Uterus (tissue), 4 donors: Measurements from ENCODE around the gene ABLIM2. TPM values are rescaled to one million over a fixed set of nuclear protein-coding genes. Genes with fewer than 3 reads are reported as not detected.

ENCODE experiments used
- DNase-seq, 2 donors: peaks; one replicate each; pipeline ENCODE4 v3.0.0-alpha.2; 2019 to 2020
- H3K27ac ChIP-seq, 2 donors: fragments of 200-600 bp; sonication (generic); 1 replicate in 1 of 2; 2 replicates in 1 of 2; pipeline ENCODE4 v1.5.1; 2016 to 2018
- H3K27me3 ChIP-seq, 2 donors: fragments of 200-600 bp; sonication (generic); one replicate each; pipeline ENCODE4 v1.5.1; 2018 to 2019; ENCODE audit warnings: control low read depth in 1 of 2
- H3K36me3 ChIP-seq, 2 donors: fragments of 200-600 bp; sonication (generic); one replicate each; pipeline ENCODE4 v1.5.1; 2019; ENCODE audit warnings: control low read depth in 1 of 2
- H3K4me1 ChIP-seq, 2 donors: fragments of 200-600 bp; sonication (generic); one replicate each; pipeline ENCODE4 v1.5.1; 2018 to 2019; ENCODE audit warnings: control low read depth in 1 of 2
- H3K4me3 ChIP-seq, 2 donors: fragments of 200-600 bp; sonication (generic); 1 replicate in 1 of 2; 2 replicates in 1 of 2; pipeline ENCODE4 v1.5.1; 2018 to 2019; ENCODE audit warnings: mild to moderate bottlenecking in 1 of 2
- H3K9me3 ChIP-seq, 2 donors: fragments of 200-600 bp; sonication (generic); one replicate each; pipeline ENCODE4 v1.5.1; 2019; ENCODE audit warnings: control low read depth in 1 of 2
- POLR2A ChIP-seq, 2 donors: fragments of 450-650 bp; IDR thresholded peaks; one replicate each; pipeline ENCODE4 v1.6.1; 2016; ENCODE audit warnings: antibody characterized with exemption in 2 of 2, mild to moderate bottlenecking in 1 of 2, moderate library complexity in 1 of 2
- intact Hi-C: fragments of 100-400 bp; cut with DNase I; formaldehyde crosslinking; loops from one replicate; pipeline ENCODE4 v1.15.1; 2023; ENCODE audit warnings: low total_unique reads
- total RNA-seq, 4 donors: library from RNA; depleted of rRNA in 3 of 4; stranded (reverse); fragments of >200 nt in 3 of 4; gene quantifications; one replicate each; pipeline versions ENCODE4 v1.1.0 to v1.2.4, GENCODE V29; 2014 to 2023
- TF ChIP-seq, protein P1 (sequence below), 4 experiments: fragments of 200-600 bp in 2 of 4; fragments of 450-650 bp in 2 of 4; sonication (generic) in 2 of 4; IDR thresholded peaks; one replicate each; pipeline ENCODE4 v1.5.1; 2016 to 2019; ENCODE audit warnings: antibody characterized with exemption in 4 of 4, mild to moderate bottlenecking in 2 of 4, moderate library complexity in 1 of 4
- donor health status: DM: yes; HTN: yes; CAD: no.

Gene ABLIM2
- total RNA-seq, 4 donors from 2014 or later, result 0.77 to 6.0 (median 1.5) TPM

GRCh38 chr4:8012517-8012916 lies 146.1 kb downstream of the ABLIM2 start:
- TF ChIP-seq POLR2A (IDR thresholded peaks at IDR 0.05), result no peak
- TF ChIP-seq, protein P1, sequence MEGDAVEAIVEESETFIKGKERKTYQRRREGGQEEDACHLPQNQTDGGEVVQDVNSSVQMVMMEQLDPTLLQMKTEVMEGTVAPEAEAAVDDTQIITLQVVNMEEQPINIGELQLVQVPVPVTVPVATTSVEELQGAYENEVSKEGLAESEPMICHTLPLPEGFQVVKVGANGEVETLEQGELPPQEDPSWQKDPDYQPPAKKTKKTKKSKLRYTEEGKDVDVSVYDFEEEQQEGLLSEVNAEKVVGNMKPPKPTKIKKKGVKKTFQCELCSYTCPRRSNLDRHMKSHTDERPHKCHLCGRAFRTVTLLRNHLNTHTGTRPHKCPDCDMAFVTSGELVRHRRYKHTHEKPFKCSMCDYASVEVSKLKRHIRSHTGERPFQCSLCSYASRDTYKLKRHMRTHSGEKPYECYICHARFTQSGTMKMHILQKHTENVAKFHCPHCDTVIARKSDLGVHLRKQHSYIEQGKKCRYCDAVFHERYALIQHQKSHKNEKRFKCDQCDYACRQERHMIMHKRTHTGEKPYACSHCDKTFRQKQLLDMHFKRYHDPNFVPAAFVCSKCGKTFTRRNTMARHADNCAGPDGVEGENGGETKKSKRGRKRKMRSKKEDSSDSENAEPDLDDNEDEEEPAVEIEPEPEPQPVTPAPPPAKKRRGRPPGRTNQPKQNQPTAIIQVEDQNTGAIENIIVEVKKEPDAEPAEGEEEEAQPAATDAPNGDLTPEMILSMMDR (IDR thresholded peaks at IDR 0.05), result no peak
- no peaks in the 10 kb centered on the region for H3K9me3 ChIP-seq
- H3K4me1 ChIP-seq, result no peaks in the 10 kb centered on the region
- H3K36me3 ChIP-seq, result no peaks in the 10 kb centered on the region
- no peaks in the 10 kb centered on the region for H3K27me3 ChIP-seq
- no peak for DNase-seq
- intact Hi-C loops, result loop anchor here (10.0 kb wide), 1 partner anchor 372 kb away; no protein-coding TSS in a partner anchor
- H3K4me3 ChIP-seq, result no peak overlapping the region
- H3K27ac ChIP-seq, result no peak overlapping the region

DNA sequence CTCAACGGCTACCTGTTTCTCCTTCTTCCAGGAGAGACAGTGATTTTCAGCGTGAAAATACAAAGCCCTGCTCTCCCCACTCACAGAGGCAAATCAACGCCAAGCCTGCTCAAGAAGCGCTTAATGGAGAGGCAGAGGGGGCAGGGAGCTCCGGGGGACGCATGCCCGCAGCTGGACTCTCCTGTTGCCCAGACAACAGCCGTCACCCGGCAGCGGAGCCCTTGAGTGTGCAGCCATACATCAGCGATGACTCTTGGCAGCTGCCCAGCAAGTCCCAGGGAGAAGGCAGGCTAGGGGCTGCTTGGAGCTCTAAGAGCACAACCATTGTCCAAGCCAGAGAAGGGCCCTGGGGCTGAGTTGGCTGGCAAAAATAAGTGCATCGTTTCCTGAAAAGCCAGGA lies 148.0 kb downstream of the ABLIM2 start:
- DNase-seq, result no peak
- no peak for TF ChIP-seq POLR2A (IDR thresholded peaks at IDR 0.05)
- TF ChIP-seq, protein P1 (IDR thresholded peaks at IDR 0.05), result no peak
- Histone ChIP-seq H3K27me3 (no peaks in the 10 kb centered on the region), H3K27ac (no peak overlapping the region), H3K9me3 (no peaks in the 10 kb centered on the region), H3K4me3 (no peak overlapping the region), H3K36me3 (no peaks in the 10 kb centered on the region), H3K4me1 (no peaks in the 10 kb centered on the region)
- intact Hi-C loops, result loop anchor here (10.0 kb wide), 1 partner anchor 374 kb away; no protein-coding TSS in a partner anchor

DNA sequence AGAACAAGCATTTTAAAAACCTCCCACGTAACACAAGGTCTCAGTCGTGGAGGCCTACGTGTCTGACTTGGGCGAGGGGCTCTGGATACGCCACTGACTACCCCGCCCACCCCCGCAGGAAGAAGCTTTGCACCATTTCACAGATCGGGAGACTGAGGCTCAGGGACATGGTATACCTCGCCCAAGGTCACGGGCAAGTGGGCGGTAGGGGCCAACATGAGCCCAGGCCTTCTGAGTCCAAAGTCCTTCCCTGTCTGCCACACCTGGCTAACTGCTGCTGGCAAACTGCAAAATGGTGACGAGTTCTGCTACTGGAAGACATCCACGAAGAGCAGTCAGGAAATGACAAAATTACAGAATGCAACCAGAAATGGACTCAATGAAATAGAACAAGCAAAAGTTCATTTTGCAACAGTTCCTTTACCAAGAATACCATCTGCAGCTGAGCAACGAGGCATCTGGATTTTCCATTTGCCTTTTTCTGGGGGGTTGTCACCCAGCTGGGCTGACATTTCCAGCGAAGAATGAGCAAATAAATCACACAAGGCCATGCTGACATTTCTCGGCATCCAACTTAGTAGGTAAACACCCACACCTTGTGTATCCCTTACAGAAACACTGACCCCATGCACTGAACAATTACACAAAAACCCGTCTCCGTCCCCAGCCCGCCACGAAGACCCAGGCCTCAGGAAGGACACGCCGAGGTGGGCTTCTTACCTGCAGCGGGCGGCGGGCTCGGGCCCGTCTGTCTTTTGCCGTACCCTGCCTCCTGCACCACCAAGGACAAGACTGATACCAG lies 148.7 kb downstream of the ABLIM2 start:
- no peak for TF ChIP-seq POLR2A (IDR thresholded peaks at IDR 0.05)
- TF ChIP-seq, protein P1 (IDR thresholded peaks at IDR 0.05), result no peak
- Histone ChIP-seq H3K9me3 (no peaks in the 10 kb centered on the region), H3K27ac (no peak overlapping the region), H3K27me3 (no peaks in the 10 kb centered on the region), H3K4me1 (no peaks in the 10 kb centered on the region), H3K4me3 (no peak overlapping the region), H3K36me3 (no peaks in the 10 kb centered on the region)
- no peak for DNase-seq
- intact Hi-C loops, result loop anchor here (10.0 kb wide), 1 partner anchor 375 kb away; no protein-coding TSS in a partner anchor

DNA sequence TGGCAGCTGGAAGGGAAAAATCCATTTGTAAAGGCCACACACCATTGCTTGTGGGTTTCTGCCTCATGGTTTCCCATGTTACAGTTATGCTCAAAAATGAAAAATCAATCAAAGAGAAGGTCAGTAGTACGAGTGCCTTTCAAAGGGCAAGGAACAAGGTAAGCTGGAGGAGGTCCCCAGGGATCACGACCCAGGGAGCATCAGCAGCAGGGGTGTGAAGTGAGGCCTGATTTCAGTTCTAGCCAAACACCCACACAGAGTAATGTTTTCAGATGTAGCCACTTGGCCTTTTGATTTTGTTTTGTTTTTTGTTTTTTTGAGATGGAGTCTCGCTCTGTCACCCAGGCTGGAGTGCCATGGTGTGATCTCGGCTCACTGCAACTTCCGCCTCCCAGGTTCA lies 149.5 kb downstream of the ABLIM2 start:
- TF ChIP-seq POLR2A (IDR thresholded peaks at IDR 0.05), result no peak
- TF ChIP-seq, protein P1 (IDR thresholded peaks at IDR 0.05), result no peak
- no peaks in the 10 kb centered on the region for H3K4me1 ChIP-seq
- H3K36me3 ChIP-seq, result no peaks in the 10 kb centered on the region
- intact Hi-C loops, result no loop called here
- H3K27ac ChIP-seq, result no peak overlapping the region
- no peaks in the 10 kb centered on the region for H3K9me3 ChIP-seq
- no peaks in the 10 kb centered on the region for H3K27me3 ChIP-seq
- H3K4me3 ChIP-seq, result no peak overlapping the region
- no peak for DNase-seq

- no peaks in the 10 kb centered on the region for H3K4me1 ChIP-seq
- DNase-seq, result no peak
- H3K9me3 ChIP-seq, result no peaks in the 10 kb centered on the region
- H3K27me3 ChIP-seq, result no peaks in the 10 kb centered on the region
- H3K27ac ChIP-seq, result no peak overlapping the region
- H3K4me3 ChIP-seq, result no peak overlapping the region
- no peak for TF ChIP-seq POLR2A (IDR thresholded peaks at IDR 0.05)
- TF ChIP-seq, protein P1 (IDR thresholded peaks at IDR 0.05), result no peak
- no peaks in the 10 kb centered on the region for H3K36me3 ChIP-seq
- intact Hi-C loops, result no loop called here
Measured at GRCh38 chr4:8008391-8008790, 150.2 kb downstream of the ABLIM2 start.
